Loucy (cell line): ENCODE measurements around the gene RGS11.

Experiments
- EZH2phosphoT487 ChIP-seq: fragments of 200-600 bp; IDR thresholded peaks from 2 replicates; pipeline ENCODE4 v1.6.1; 2018; ENCODE audit warnings: antibody characterized with exemption, mild to moderate bottlenecking, moderate library complexity, borderline replicate concordance
- TF ChIP-seq, protein P1 (sequence below): fragments of 200-600 bp; sonication (generic); conservative IDR thresholded peaks from 2 replicates; pipeline ENCODE4 v1.5.1; 2014; ENCODE audit warnings: mild to moderate bottlenecking, antibody characterized with exemption, low read length

DNA sequence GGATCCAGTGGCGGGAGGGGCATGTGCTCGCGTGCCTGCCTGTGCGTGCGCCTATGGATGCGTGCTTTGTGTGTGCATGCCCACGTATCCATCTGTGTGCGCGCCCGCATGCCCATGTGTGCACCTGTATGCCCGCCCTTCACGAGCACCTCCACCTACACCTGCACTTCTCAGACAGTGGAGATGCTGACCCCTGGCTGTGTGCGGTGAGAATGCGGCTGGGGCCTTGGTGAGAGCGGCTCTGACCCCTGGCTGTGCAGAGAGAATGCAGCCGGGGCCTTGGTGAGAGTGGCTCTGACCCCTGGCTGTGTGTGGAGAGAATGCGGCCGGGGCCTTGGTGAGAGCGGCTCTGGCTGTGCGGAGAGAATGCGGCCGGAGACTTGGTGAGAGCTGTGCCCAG, 42.9 kb upstream of the RGS11 start:
- TF ChIP-seq, protein P1, sequence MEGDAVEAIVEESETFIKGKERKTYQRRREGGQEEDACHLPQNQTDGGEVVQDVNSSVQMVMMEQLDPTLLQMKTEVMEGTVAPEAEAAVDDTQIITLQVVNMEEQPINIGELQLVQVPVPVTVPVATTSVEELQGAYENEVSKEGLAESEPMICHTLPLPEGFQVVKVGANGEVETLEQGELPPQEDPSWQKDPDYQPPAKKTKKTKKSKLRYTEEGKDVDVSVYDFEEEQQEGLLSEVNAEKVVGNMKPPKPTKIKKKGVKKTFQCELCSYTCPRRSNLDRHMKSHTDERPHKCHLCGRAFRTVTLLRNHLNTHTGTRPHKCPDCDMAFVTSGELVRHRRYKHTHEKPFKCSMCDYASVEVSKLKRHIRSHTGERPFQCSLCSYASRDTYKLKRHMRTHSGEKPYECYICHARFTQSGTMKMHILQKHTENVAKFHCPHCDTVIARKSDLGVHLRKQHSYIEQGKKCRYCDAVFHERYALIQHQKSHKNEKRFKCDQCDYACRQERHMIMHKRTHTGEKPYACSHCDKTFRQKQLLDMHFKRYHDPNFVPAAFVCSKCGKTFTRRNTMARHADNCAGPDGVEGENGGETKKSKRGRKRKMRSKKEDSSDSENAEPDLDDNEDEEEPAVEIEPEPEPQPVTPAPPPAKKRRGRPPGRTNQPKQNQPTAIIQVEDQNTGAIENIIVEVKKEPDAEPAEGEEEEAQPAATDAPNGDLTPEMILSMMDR = peak; percentile 48
- TF ChIP-seq EZH2phosphoT487 = no peak
